ENCODE results near the gene HMG20B.
A peak's percentile ranks its signal among the peaks of the same experiment; 100 is the strongest.

The HMG20B gene

DNA sequence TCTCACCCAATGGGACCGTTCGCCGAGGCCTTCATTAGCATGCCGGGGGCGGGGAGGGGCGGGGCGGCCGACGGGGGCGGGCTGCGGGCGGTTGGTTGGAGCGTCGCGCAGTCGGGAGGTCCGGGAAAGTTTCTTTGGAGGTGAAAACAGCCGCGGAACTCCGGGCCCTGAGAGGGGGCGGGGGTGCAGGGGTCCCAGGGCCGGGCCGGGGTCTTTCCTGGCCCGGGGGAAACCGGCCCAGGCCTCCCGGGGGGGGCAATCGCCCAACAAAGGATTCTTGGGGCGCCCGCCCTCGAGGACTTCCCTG is at the start of gene HMG20B:
HMG20B (plus strand) TSS at position 90 of the 307 bp plus-strand sequence. CDS start 366 bp downstream, outside the sequence.
- no peak for DNase-seq

GRCh38 chr19:3523361-3524077 is 49.2 kb upstream of the HMG20B start:
- DNase-seq, result no peak

GRCh38 chr19:3524078-3524842 is 48.5 kb upstream of the HMG20B start:
- DNase-seq, result no peak

GRCh38 chr19:3524904-3525451 is 47.8 kb upstream of the HMG20B start:
- DNase-seq, result no peak

GRCh38 chr19:3526507-3527237 is 46.1 kb upstream of the HMG20B start:
- DNase-seq, result no peak

DNA sequence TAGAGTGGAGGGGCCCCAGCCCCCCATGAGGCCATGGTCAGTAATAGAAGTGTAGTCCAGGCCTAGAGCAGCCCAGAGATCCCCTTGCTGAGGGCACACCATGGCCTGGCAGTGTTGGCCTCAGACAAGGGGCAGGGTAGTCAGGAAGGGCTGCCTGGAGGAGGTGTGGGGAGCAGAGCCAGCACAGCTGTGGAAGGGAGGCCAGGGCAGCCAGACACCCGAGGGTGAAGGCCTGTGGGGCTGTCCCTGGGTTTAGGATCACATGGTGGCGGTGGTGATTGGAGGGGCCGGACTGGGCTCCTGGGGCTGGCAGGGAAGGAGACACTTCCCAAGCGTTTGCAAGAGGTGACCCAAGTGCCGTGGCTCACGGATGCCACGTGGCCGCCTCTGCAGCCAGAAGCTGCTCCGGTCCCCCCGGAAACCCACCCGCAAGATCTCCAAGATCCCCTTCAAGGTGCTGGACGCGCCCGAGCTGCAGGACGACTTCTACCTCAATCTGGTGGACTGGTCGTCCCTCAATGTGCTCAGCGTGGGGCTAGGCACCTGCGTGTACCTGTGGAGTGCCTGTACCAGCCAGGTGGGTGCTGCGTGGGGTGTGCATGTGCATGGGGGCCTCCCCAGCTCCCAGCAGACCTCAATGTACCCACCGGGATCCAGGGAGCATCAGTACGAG is 45.4 kb upstream of the HMG20B start:
- DNase-seq, result no peak

- no peak for DNase-seq
Measured at GRCh38 chr19:3528080-3528479, 44.7 kb upstream of the HMG20B start.

GRCh38 chr19:3528539-3529211 is 44.1 kb upstream of the HMG20B start:
- DNase-seq, result no peak

GRCh38 chr19:3529299-3529698 is 43.4 kb upstream of the HMG20B start:
- peak in 1 of 2 experiments; percentile 52 for DNase-seq

- DNase-seq, result no peak
Measured at GRCh38 chr19:3530389-3530788, 42.4 kb upstream of the HMG20B start.

- no peak for DNase-seq
Measured at GRCh38 chr19:3531716-3532115, 41.0 kb upstream of the HMG20B start.

DNA sequence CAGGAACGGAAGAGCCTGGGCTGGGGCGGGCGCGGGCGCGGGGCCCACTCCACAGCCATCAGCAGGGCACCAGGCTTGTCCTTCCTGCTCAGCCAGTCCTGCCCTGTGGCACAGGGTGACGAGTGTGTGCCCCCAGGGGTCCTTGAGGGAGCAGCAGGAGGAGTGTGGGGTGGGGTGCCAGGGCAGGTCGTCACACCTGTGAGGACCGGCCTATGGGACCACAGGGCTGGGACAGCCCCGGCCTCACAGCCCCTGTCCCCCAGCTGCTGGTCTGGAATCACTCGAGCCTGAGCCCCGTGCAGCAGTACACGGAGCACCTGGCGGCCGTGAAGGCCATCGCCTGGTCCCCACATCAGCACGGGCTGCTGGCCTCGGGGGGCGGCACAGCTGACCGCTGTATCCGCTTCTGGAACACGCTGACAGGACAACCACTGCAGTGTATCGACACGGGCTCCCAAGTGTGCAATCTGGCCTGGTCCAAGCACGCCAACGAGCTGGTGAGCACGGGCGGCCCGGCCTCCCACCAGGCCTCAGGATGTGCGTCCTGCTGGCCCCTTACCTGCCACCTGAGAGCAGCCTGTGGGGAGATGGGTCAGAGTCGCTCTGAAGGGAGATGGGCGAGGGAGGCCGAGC is 40.5 kb upstream of the HMG20B start:
- no peak for DNase-seq

GRCh38 chr19:3533033-3533432 is 39.7 kb upstream of the HMG20B start:
- no peak for DNase-seq

GRCh38 chr19:3533563-3534216 is 39.1 kb upstream of the HMG20B start:
- DNase-seq, result no peak

- DNase-seq, result no peak
Measured at GRCh38 chr19:3534375-3535234, 38.1 kb upstream of the HMG20B start.

GRCh38 chr19:3535235-3535535 is 37.6 kb upstream of the HMG20B start:
- no peak for DNase-seq

GRCh38 chr19:3535563-3535965 is 37.2 kb upstream of the HMG20B start:
- DNase-seq, result no peak

GRCh38 chr19:3535981-3536380 is 36.8 kb upstream of the HMG20B start:
- no peak for DNase-seq

DNA sequence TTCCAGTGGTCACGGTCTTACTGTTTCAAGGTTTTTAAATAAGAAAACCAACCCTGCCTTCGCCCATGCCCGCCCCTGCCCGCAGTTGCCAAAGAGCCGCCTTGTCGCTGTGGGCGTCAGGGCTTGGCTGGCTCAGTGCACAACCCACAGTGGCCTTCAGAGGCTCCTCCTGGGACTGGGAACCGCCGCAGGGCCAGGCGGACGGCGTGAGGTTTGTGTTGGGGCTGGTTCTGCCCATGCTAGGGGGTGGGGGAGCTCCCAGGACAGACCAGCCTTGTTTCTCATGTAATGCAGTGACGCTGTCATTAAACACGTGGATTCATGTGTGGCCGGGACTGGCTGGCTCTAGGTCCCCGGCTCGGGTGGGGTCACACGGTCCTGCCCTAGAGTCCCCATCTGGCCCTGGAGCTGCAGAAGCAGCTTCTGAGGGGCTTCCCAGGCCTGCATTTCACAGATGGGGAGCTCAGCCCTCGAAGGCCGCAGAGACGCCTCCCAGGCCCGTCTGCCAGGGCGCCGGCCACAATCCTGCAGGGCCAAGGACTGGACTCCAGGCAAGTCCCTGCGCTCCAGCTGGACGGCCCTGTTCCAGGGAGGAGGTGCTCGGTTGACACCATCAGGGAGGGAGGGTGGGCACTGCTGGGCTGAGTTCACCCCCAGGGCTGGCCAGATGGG is 36.2 kb upstream of the HMG20B start:
- DNase-seq, result no peak

DNA sequence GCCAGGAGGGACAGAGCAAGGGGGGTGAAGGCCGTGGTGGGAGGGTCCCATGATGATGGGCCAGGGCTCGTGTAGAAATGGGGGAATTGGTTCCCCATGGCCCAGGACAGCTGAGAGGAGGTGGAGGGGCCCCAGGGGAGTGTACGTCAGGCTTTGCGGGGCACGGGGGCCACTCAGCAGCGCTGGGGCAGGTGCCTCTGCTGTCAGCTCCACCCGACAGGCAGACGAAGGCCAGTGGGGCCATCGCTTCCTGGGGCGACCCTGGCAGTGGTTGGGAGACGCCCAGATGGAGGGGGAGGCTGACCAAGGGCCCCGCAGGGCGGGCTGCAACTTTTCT is 35.7 kb upstream of the HMG20B start:
- DNase-seq, result no peak
